ENCODE data around the gene DNAJC5.
"Not testable (repeated sequence)": the region's sequence is repeated elsewhere in the genome, so short reads cannot be mapped to it uniquely, and the experiment has no call there.

DNA sequence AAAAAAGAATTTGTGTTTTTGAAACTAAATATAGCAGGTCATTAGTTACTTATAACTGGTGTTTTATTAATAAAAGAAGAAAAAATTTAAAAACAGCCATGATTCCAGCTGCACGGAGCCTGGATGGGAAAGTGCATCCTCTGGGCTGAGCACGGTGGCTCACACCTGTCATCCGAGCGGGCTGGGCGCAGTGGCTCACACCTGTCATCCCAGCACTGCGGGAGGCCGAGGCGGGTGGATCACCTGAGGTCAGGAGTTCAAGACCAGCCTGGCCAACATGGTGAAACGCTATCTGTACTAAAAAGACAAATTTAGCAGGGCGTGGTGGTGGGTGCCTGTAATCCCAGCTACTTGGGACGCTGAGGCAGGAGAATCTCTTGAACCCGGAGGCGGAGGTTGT is 14.0 kb upstream of the DNAJC5 start:
- not testable (repeated sequence) for TF ChIP-seq POLR2AphosphoS5 (IDR thresholded peaks at IDR 0.05; ENCODE audit: low read depth); CTCF (IDR thresholded peaks at IDR 0.05; ENCODE audit: insufficient read depth, low read length); SPI1 (IDR thresholded peaks at IDR 0.05; ENCODE audit: borderline replicate concordance, low read depth)
